H1 (cell line): ENCODE data around the gene UBE2G2. TPM values are rescaled to one million over a fixed set of nuclear protein-coding genes. Genes with fewer than 3 reads are reported as not detected.

Experiments used
- CTCF ChIA-PET: fragments of 300-600 bp; sonication (Branson Sonifier 250); formaldehyde crosslinking; loops from one replicate; lab custom pipeline; 2021; ENCODE audit not compliant: partially characterized antibody; lab: Charles Lee
- POLR2A ChIA-PET: fragments of 300-600 bp; sonication (Branson Sonifier 250); formaldehyde crosslinking; loops from one replicate; lab custom pipeline; 2021; ENCODE audit warnings: inconsistent platforms; ENCODE audit not compliant: partially characterized antibody; lab: Charles Lee
- DNase-seq, 2 experiments: peaks; one replicate each; pipeline versions ENCODE4 v3.0.0 to v3.0.0-alpha.2; 2010 to 2022; ENCODE audit warnings: low spot score in 2 of 2, low read depth in 1 of 2, mixed read lengths in 1 of 2
- FAIRE-seq: peaks from 2 replicates; lab custom pipeline; 2011; peaks lifted over from hg19 to GRCh38; lab: Jason Lieb, UNC
- H2AFZ ChIP-seq: 2 replicates; pipeline ENCODE4 v1.8.1; 2012; ENCODE audit warnings: low read length, inconsistent platforms
- H2AK5ac ChIP-seq: 2 replicates; pipeline ENCODE4 v1.6.1; 2013; ENCODE audit warnings: low read depth, low read length
- H2BK120ac ChIP-seq: replicated peaks from 2 replicates; pipeline ENCODE3; 2013; ENCODE audit warnings: low read depth, low read length, inconsistent platforms
- H2BK12ac ChIP-seq: 2 replicates; pipeline ENCODE4 v1.6.1; 2013; ENCODE audit warnings: low read depth, low read length
- H2BK15ac ChIP-seq: 2 replicates; pipeline ENCODE4 v1.6.1; 2013; ENCODE audit warnings: low read length
- H2BK20ac ChIP-seq: 2 replicates; pipeline ENCODE4 v1.6.1; 2013; ENCODE audit warnings: low read length
- H2BK5ac ChIP-seq: 2 replicates; pipeline ENCODE4 v1.6.1; 2013; ENCODE audit warnings: low read depth, low read length
- H3K14ac ChIP-seq: 2 replicates; pipeline ENCODE4 v1.6.1; 2013; ENCODE audit warnings: inconsistent platforms; ENCODE audit not compliant: insufficient read length
- H3K18ac ChIP-seq: 2 replicates; pipeline ENCODE4 v1.6.1; 2013; ENCODE audit warnings: low read length; ENCODE audit errors: extremely low read depth
- H3K23ac ChIP-seq: 2 replicates; pipeline ENCODE4 v1.6.1; 2013; ENCODE audit warnings: inconsistent platforms; ENCODE audit not compliant: insufficient read length
- H3K23me2 ChIP-seq: 2 replicates; pipeline ENCODE4 v1.6.1; 2013; ENCODE audit warnings: low read depth, low read length
- H3K27ac ChIP-seq: 2 replicates; pipeline ENCODE4 v1.6.1; 2011; ENCODE audit warnings: low read depth, low read length, inconsistent platforms
- H3K27me3 ChIP-seq, 4 experiments: replicated peaks in 1 of 4; 1 replicate in 1 of 4; 2 replicates in 3 of 4; pipeline versions ENCODE4 v1.6.1 to v1.8.1; 2011 to 2013; ENCODE audit warnings: low read length in 3 of 4, mild to moderate bottlenecking in 3 of 4, inconsistent platforms in 2 of 4, mixed read lengths in 2 of 4, moderate library complexity in 1 of 4; ENCODE audit not compliant: control insufficient read depth in 3 of 4, insufficient read depth in 3 of 4; ENCODE audit errors: extremely low read depth in 1 of 4
- H3K36me3 ChIP-seq, 4 experiments: 2 replicates each; pipeline versions ENCODE4 v1.6.1 to v1.8.1; 2011 to 2013; ENCODE audit warnings: mild to moderate bottlenecking in 4 of 4, low read length in 3 of 4, moderate library complexity in 2 of 4, control low read depth in 1 of 4, inconsistent platforms in 1 of 4; ENCODE audit not compliant: insufficient read depth in 4 of 4, control insufficient read depth in 2 of 4
- H3K4ac ChIP-seq: replicated peaks from 2 replicates; pipeline ENCODE3; 2013; ENCODE audit warnings: low read length, low read depth, mixed read lengths, inconsistent platforms; ENCODE audit not compliant: insufficient read length
- H3K4me1 ChIP-seq, 4 experiments: replicated peaks in 1 of 4; 1 replicate in 1 of 4; 2 replicates in 3 of 4; pipeline versions ENCODE4 v1.6.1 to v1.8.1; 2011 to 2013; ENCODE audit warnings: low read length in 3 of 4, inconsistent platforms in 2 of 4, mixed read lengths in 1 of 4; ENCODE audit not compliant: insufficient read depth in 4 of 4, control insufficient read depth in 3 of 4
- H3K4me2 ChIP-seq, 2 experiments: 2 replicates each; pipeline versions ENCODE4 v1.6.1 to v1.8.1; 2011 to 2013; ENCODE audit warnings: low read depth in 2 of 2, low read length in 2 of 2, control low read depth in 1 of 2, inconsistent platforms in 1 of 2, mild to moderate bottlenecking in 1 of 2; ENCODE audit not compliant: insufficient read depth in 1 of 2
- H3K4me3 ChIP-seq, 4 experiments: fragments of 200-600, 300-600 bp in 1 of 4; sonication (generic), shearing (Covaris generic), sonication (Bioruptor Twin) in 1 of 4; 2 replicates each; pipeline versions ENCODE4 v1.5.1 to v1.8.1; 2011 to 2016; ENCODE audit warnings: low read length in 4 of 4, low read depth in 3 of 4, control low read depth in 2 of 4, inconsistent platforms in 2 of 4, mild to moderate bottlenecking in 2 of 4, mixed read lengths in 1 of 4, moderate library complexity in 1 of 4; ENCODE audit not compliant: insufficient read depth in 2 of 4; ENCODE audit errors: extremely low read depth in 1 of 4
- H3K56ac ChIP-seq: replicated peaks from 2 replicates; pipeline ENCODE3; 2013; ENCODE audit warnings: low read depth, mild to moderate bottlenecking, mixed read lengths, low read length, inconsistent platforms; ENCODE audit not compliant: insufficient read length
- H3K79me1 ChIP-seq: 2 replicates; pipeline ENCODE4 v1.6.1; 2013; ENCODE audit warnings: low read depth, low read length, control low read depth
- H3K79me2 ChIP-seq, 2 experiments: 2 replicates each; pipeline versions ENCODE4 v1.6.1 to v1.8.1; 2012 to 2013; ENCODE audit warnings: low read length in 2 of 2, mild to moderate bottlenecking in 2 of 2, inconsistent platforms in 1 of 2; ENCODE audit not compliant: insufficient read depth in 2 of 2, control insufficient read depth in 1 of 2
- H3K9ac ChIP-seq, 4 experiments: replicated peaks in 1 of 4; 1 replicate in 1 of 4; 2 replicates in 3 of 4; pipeline versions ENCODE4 v1.6.1 to v1.8.1; 2011 to 2013; ENCODE audit warnings: low read depth in 3 of 4, low read length in 3 of 4, control low read depth in 2 of 4, mild to moderate bottlenecking in 2 of 4, moderate library complexity in 2 of 4, inconsistent platforms in 1 of 4; ENCODE audit errors: extremely low read depth in 1 of 4
- H3K9me3 ChIP-seq, 2 experiments: 2 replicates each; pipeline versions ENCODE4 v1.6.1 to v1.8.1; 2012 to 2013; ENCODE audit warnings: mild to moderate bottlenecking in 2 of 2, moderate library complexity in 2 of 2, control low read depth in 1 of 2, inconsistent platforms in 1 of 2, low read depth in 1 of 2, low read length in 1 of 2, mixed read lengths in 1 of 2; ENCODE audit not compliant: insufficient read depth in 2 of 2
- H4K20me1 ChIP-seq, 2 experiments: replicated peaks in 1 of 2; 2 replicates each; pipeline versions ENCODE3 to v1.8.1; 2011 to 2013; ENCODE audit warnings: inconsistent platforms in 2 of 2, low read length in 2 of 2, mild to moderate bottlenecking in 1 of 2; ENCODE audit not compliant: insufficient read depth in 2 of 2, control insufficient read depth in 1 of 2
- H4K5ac ChIP-seq: 2 replicates; pipeline ENCODE4 v1.6.1; 2013; ENCODE audit warnings: low read length, low read depth, mixed read lengths, inconsistent platforms; ENCODE audit not compliant: insufficient read length
- H4K8ac ChIP-seq: 2 replicates; pipeline ENCODE4 v1.8.0; 2013; ENCODE audit warnings: mild to moderate bottlenecking, moderate library complexity, low read length, inconsistent platforms; ENCODE audit not compliant: insufficient read depth; ENCODE audit errors: extremely low read depth
- H4K91ac ChIP-seq: replicated peaks from 2 replicates; pipeline ENCODE3; 2013; ENCODE audit warnings: low read length, mixed read lengths, inconsistent platforms; ENCODE audit not compliant: insufficient read length
- CBX5 ChIP-seq: fragments of 300-800, 300-1000 bp; sonication (generic); IDR thresholded peaks from 2 replicates; pipeline ENCODE4 v1.7.1; 2016; ENCODE audit warnings: antibody characterized with exemption, low read length, low read depth
- POLR2A ChIP-seq, 2 experiments: IDR thresholded peaks; 1 replicate in 1 of 2; 2 replicates in 1 of 2; pipeline ENCODE4 v1.6.1; 2011; ENCODE audit warnings: low read depth in 2 of 2, low read length in 2 of 2, mild to moderate bottlenecking in 2 of 2; ENCODE audit errors: control extremely low read depth in 1 of 2
- WGBS, 2 experiments: shearing (Covaris generic) in 1 of 2; methylation state at CpG; one replicate each; pipeline versions ENCODE4 v1.1.6 to v1.1.7; 2013 to 2015; ENCODE audit warnings: low lambda C conversion rate in 2 of 2, mixed read lengths in 2 of 2, inconsistent platforms in 1 of 2, low coverage in 1 of 2, missing lambda C conversion rate in 1 of 2; ENCODE audit not compliant: insufficient replicate concordance in 2 of 2, insufficient coverage in 1 of 2, insufficient read length in 1 of 2; ENCODE audit errors: extremely low coverage in 1 of 2, missing lambda C conversion rate in 1 of 2; 5-methylcytosine and 5-hydroxymethylcytosine counted together
- polyA plus RNA-seq, 7 experiments: library from polyadenylated mRNA; depleted of rRNA in 3 of 7; stranded (reverse) in 5 of 7; unstranded in 2 of 7; fragments of >200 nt in 5 of 7; fragments of 200-250 nt in 2 of 7; gene quantifications; 1 replicate in 5 of 7; 2 replicates in 1 of 7; 4 replicates in 1 of 7; pipeline versions ENCODE4 v1.2.1 to v1.2.3, GENCODE V29; 2011 to 2013; ENCODE audit warnings: missing spikeins in 2 of 7, mixed read lengths in 2 of 7
- total RNA-seq: library from RNA; stranded (reverse); fragmentation: NEBNext Ultra II Directional; extraction: Animal tissue kit (Norgen Biotek cat#: 25700); gene quantifications from 2 replicates; pipeline ENCODE4 v1.2.1, GENCODE V29; 2021
- TF ChIP-seq, protein P1 (sequence below): IDR thresholded peaks from 2 replicates; pipeline ENCODE4 v1.6.1; 2011; ENCODE audit warnings: low read length, improper control_type of control experiment

UBE2G2 gene
- total and polyA plus RNA-seq, 2 of the 8 experiments (the other 6 are each of a cell fraction or from before 2014, with no cell fraction given), result 96.3 to 101 TPM

DNA sequence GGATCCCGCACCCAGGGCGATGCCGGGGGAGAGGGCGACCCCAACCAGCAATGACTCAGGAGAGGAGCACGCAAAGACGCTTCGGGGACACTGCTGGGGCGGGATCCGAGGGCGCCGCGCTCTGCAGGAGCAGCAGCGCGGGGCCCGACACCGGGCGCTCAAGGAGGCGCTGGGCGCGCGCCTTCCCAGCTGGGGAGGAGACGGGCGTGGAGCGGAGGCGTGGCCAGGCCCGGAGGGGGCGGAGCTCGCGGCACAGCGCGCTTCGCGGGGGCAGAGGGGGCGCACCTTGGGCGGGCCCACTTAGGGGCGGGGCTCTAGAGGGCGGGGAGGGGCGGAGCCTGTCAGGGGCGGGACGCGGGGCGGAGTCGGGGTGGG lies 15.9 kb upstream of the UBE2G2 start:
- Histone ChIP-seq H3K27me3 (peaks cover 0 to 10% (median 7%) of the 10 kb centered on the region in 4 experiments; a peak in 5 of 7 replicates), H3K4me3 (peak overlapping the region; percentile 61 to 81 (median 72)), H4K8ac (no peak overlapping the region; the same call in 1 of the 2 replicates), H3K4ac (no peak overlapping the region), H3K14ac (no peak overlapping the region), H4K5ac (peak overlapping the region; percentile 54), H3K18ac (peak overlapping the region; percentile 87), H3K56ac (no peak overlapping the region), H3K9ac (peak overlapping the region; percentile 47 to 76 (median 64); a peak in 6 of 7 replicates), H3K4me2 (peak overlapping the region; percentile 67 to 94), H2BK15ac (no peak overlapping the region), H2BK12ac (no peak overlapping the region), H2AFZ (no peak overlapping the region), H3K36me3 (no peaks in the 10 kb centered on the region; a peak in 1 of 8 replicates), H3K79me1 (peaks cover 12% of the 10 kb centered on the region), H2BK20ac (no peak overlapping the region), H3K27ac (peak overlapping the region; percentile 87; the same call in 1 of the 2 replicates), H2AK5ac (no peak overlapping the region), H3K23ac (no peak overlapping the region), H2BK120ac (no peak overlapping the region), H3K9me3 (peaks cover 24 to 29% of the 10 kb centered on the region in 2 experiments), H4K91ac (peak overlapping the region; percentile 54), H3K4me1 (peaks cover 0 to 18% (median 5%) of the 10 kb centered on the region in 4 experiments; a peak in 4 of 7 replicates), H3K79me2 (peaks cover 10 to 43% of the 10 kb centered on the region in 2 experiments), H2BK5ac (0 out of 2 replicates have a peak overlapping the region, but pooled peaks have one; percentile 44), H3K23me2 (peaks cover 9% of the 10 kb centered on the region; the same call in 1 of the 2 replicates), H4K20me1 (peaks cover 10 to 21% of the 10 kb centered on the region in 2 experiments)
- ChIA-PET POLR2A (interaction anchor here (0.8 to 0.9 kb wide), 4 partner anchors 15 to 314 kb away, joined by 3 to 5 read pairs (median 3); partner anchors contain the start of gene UBE2G2), CTCF (no interaction called here)
- DNase-seq (peak; percentile 69 to 96), FAIRE-seq (no peak)
- WGBS, 2 experiments, result 3% methylated on average over 13 of the region's 43 CpGs; no CpG with 5 or more reads in 1 of the 2 experiments
- no peak for TF ChIP-seq CBX5
- TF ChIP-seq POLR2A (IDR thresholded peaks at IDR 0.05; ENCODE audit: control extremely low read depth in 1 of 2, low read depth in 2 of 2, low read length in 2 of 2), result no peak
- TF ChIP-seq, protein P1, sequence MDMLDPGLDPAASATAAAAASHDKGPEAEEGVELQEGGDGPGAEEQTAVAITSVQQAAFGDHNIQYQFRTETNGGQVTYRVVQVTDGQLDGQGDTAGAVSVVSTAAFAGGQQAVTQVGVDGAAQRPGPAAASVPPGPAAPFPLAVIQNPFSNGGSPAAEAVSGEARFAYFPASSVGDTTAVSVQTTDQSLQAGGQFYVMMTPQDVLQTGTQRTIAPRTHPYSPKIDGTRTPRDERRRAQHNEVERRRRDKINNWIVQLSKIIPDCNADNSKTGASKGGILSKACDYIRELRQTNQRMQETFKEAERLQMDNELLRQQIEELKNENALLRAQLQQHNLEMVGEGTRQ, result no peak
